HepG2 (cell line): ENCODE measurements around the gene COX4I1. TPM values are rescaled to one million over a fixed set of nuclear protein-coding genes. Genes with fewer than 3 reads are reported as not detected.

ENCODE experiments used
- AHDC1 ChIP-seq: sonication (generic); formaldehyde crosslinking; IDR thresholded peaks from 2 replicates; pipeline ENCODE4 v1.5.1; 2020; ENCODE audit warnings: mild to moderate bottlenecking, missing genetic modification reagents, borderline replicate concordance
- BATF2 ChIP-seq: sonication (generic); formaldehyde crosslinking; IDR thresholded peaks from 2 replicates; pipeline ENCODE4 v1.8.0; 2022; ENCODE audit warnings: mild to moderate bottlenecking, missing genetic modification reagents, moderate library complexity
- GMEB1 ChIP-seq: sonication (generic); formaldehyde crosslinking; IDR thresholded peaks from 2 replicates; pipeline ENCODE4 v1.5.1; 2020; ENCODE audit warnings: missing genetic modification reagents, mild to moderate bottlenecking, borderline replicate concordance
- HCFC1 ChIP-seq: fragments of 150-350 bp; IDR thresholded peaks from 2 replicates; pipeline ENCODE4 v1.6.1; 2014; ENCODE audit warnings: low read depth, low read length
- HIVEP1 ChIP-seq: sonication (generic); formaldehyde crosslinking; IDR thresholded peaks from 2 replicates; pipeline ENCODE4 v1.4.0; 2020; ENCODE audit warnings: mild to moderate bottlenecking, missing genetic modification reagents
- HNF1B ChIP-seq: sonication (generic); formaldehyde crosslinking; IDR thresholded peaks from 2 replicates; pipeline ENCODE4 v1.5.1; 2020; ENCODE audit warnings: mild to moderate bottlenecking, moderate library complexity, missing genetic modification reagents
- HNF4G ChIP-seq, 2 experiments: sonication (generic) in 1 of 2; formaldehyde crosslinking in 1 of 2; IDR thresholded peaks; 2 replicates each; pipeline versions ENCODE4 v1.4.0 to v1.6.1; 2011 to 2020; ENCODE audit warnings: borderline replicate concordance in 2 of 2, low read depth in 2 of 2, mild to moderate bottlenecking in 2 of 2, low read length in 1 of 2, missing genetic modification reagents in 1 of 2, moderate library complexity in 1 of 2
- MTF2 ChIP-seq: sonication (generic); formaldehyde crosslinking; IDR thresholded peaks from 2 replicates; pipeline ENCODE4 v1.5.0; 2020; ENCODE audit warnings: missing genetic modification reagents, borderline replicate concordance
- PREB ChIP-seq: sonication (generic); formaldehyde crosslinking; IDR thresholded peaks from 2 replicates; pipeline ENCODE4 v1.4.0; 2020; ENCODE audit warnings: missing genetic modification reagents
- TFDP1 ChIP-seq: IDR thresholded peaks from 2 replicates; pipeline ENCODE4 v1.6.1; 2016; ENCODE audit warnings: missing compliant biosample characterization, missing genetic modification reagents, borderline replicate concordance
- ZFP90 ChIP-seq: sonication (generic); formaldehyde crosslinking; IDR thresholded peaks from 2 replicates; pipeline ENCODE4 v1.8.0; 2022; ENCODE audit warnings: missing genetic modification reagents, mild to moderate bottlenecking, inconsistent platforms, borderline replicate concordance
- ZKSCAN5 ChIP-seq: sonication (generic); formaldehyde crosslinking; IDR thresholded peaks from 2 replicates; pipeline ENCODE4 v1.5.1; 2020; ENCODE audit warnings: mild to moderate bottlenecking, missing genetic modification reagents
- ZNF556 ChIP-seq: sonication (generic); formaldehyde crosslinking; IDR thresholded peaks from 2 replicates; pipeline ENCODE4 v1.4.0; 2020; ENCODE audit warnings: mild to moderate bottlenecking, missing genetic modification reagents, borderline replicate concordance
- ZNF614 ChIP-seq: IDR thresholded peaks from 2 replicates; pipeline ENCODE4 v1.6.1; 2018; ENCODE audit warnings: missing biosample characterization, missing genetic modification reagents, inconsistent platforms, borderline replicate concordance
- polyA plus RNA-seq, 8 experiments: library from polyadenylated mRNA; depleted of rRNA in 3 of 8; stranded (reverse) in 7 of 8; unstranded in 1 of 8; fragments of >200 nt; fragmentation: Illumina TruSeq in 4 of 8; extraction: Trizol in 4 of 8; gene quantifications; 2 replicates each; pipeline versions ENCODE4 v1.2.1 to v1.2.3, GENCODE V29; 2011 to 2016; ENCODE audit warnings: low read depth in 4 of 8, missing spikeins in 1 of 8, mixed read lengths in 1 of 8; ENCODE audit not compliant: insufficient read depth in 1 of 8
- total RNA-seq, 5 experiments: library from RNA; depleted of rRNA; stranded (reverse); fragments of >200 nt; fragmentation: Illumina TruSeq; extraction: Trizol; gene quantifications; 2 replicates each; pipeline ENCODE4 v1.2.3, GENCODE V29; 2016; ENCODE audit warnings: low read depth in 1 of 5

Gene COX4I1
- total and polyA plus RNA-seq, 2 of the 13 experiments (the other 11 are each of a cell fraction or from before 2014, with no cell fraction given): 658 to 902 TPM

- TF ChIP-seq HNF1B (peak; percentile 89), ZKSCAN5 (CRISPR knock-in tag) (no peak), HIVEP1 (CRISPR knock-in tag) (peak; percentile 90), BATF2 (CRISPR knock-in tag) (peak; percentile 88; the same call in 1 of the 2 replicates), ZNF614 (peak; percentile 90; the same call in 1 of the 2 replicates), GMEB1 (CRISPR knock-in tag) (peak; percentile 55; the same call in 1 of the 2 replicates), ZNF556 (peak; percentile 82; the same call in 1 of the 2 replicates), HNF4G (IDR thresholded peaks at IDR 0.05; ENCODE audit: borderline replicate concordance, low read depth, low read length) (peak; percentile 94), HNF4G (CRISPR knock-in tag; IDR thresholded peaks at IDR 0.05; ENCODE audit: borderline replicate concordance, low read depth) (peak; percentile 96), ZFP90 (peak; percentile 86), AHDC1 (peak; percentile 89), MTF2 (CRISPR knock-in tag) (peak; percentile 57; the same call in 1 of the 2 replicates), PREB (CRISPR knock-in tag) (no peak), TFDP1 (CRISPR knock-in tag) (peak; percentile 55), HCFC1 (no peak)
Measured at GRCh38 chr16:85847681-85848601, 48.4 kb downstream of the COX4I1 start (continued).
